Nephron progenitor cell (in vitro differentiated cells): ENCODE data around the gene ANXA2.

Experiments used
- DNase-seq: peaks from one replicate; pipeline ENCODE4 v3.0.0; 2021
- H3K27ac Mint-ChIP-seq: 2 replicates; pipeline ENCODE4 v1.8.0; 2021; ENCODE audit warnings: mild to moderate bottlenecking, moderate library complexity, mixed read lengths
- H3K27me3 Mint-ChIP-seq: 2 replicates; pipeline ENCODE4 v1.8.0; 2021; ENCODE audit warnings: mild to moderate bottlenecking, low read depth, mixed read lengths; ENCODE audit not compliant: poor library complexity
- H3K36me3 Mint-ChIP-seq: 2 replicates; pipeline ENCODE4 v1.8.0; 2021; ENCODE audit warnings: low read depth, mixed read lengths
- H3K4me1 Mint-ChIP-seq: 2 replicates; pipeline ENCODE4 v1.8.0; 2021; ENCODE audit warnings: mixed read lengths
- H3K4me3 Mint-ChIP-seq: 2 replicates; pipeline ENCODE4 v1.8.0; 2021; ENCODE audit warnings: mild to moderate bottlenecking, moderate library complexity, mixed read lengths
- H3K9me3 Mint-ChIP-seq: 2 replicates; pipeline ENCODE4 v1.8.0; 2021; ENCODE audit warnings: mild to moderate bottlenecking, moderate library complexity, mixed read lengths
- TF ChIP-seq, protein P1 (sequence below): fragments of 200-600 bp; sonication (generic); IDR thresholded peaks from 2 replicates; pipeline ENCODE4 v1.5.0; 2021; ENCODE audit warnings: antibody characterized with exemption

Gene ANXA2

DNA sequence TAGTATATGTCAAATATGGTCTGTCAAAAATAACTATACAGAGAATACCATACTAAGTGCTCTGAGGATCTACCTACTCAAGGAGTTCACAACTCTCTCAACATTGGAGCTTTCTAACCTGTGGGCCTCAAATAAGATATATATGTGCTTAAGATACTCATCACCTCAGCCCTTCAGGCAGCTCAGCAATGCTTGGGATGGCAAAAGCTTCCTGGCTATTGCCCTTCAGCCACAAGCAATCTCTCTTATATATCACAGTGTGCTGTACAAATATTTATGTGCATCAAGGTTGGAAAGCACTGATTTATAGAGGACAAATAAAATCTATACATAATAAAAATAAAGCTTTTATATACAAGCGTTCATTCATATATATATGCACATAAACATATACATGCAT lies 40.9 kb upstream of the ANXA2 start:
- TF ChIP-seq, protein P1, sequence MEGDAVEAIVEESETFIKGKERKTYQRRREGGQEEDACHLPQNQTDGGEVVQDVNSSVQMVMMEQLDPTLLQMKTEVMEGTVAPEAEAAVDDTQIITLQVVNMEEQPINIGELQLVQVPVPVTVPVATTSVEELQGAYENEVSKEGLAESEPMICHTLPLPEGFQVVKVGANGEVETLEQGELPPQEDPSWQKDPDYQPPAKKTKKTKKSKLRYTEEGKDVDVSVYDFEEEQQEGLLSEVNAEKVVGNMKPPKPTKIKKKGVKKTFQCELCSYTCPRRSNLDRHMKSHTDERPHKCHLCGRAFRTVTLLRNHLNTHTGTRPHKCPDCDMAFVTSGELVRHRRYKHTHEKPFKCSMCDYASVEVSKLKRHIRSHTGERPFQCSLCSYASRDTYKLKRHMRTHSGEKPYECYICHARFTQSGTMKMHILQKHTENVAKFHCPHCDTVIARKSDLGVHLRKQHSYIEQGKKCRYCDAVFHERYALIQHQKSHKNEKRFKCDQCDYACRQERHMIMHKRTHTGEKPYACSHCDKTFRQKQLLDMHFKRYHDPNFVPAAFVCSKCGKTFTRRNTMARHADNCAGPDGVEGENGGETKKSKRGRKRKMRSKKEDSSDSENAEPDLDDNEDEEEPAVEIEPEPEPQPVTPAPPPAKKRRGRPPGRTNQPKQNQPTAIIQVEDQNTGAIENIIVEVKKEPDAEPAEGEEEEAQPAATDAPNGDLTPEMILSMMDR, result no peak
- Mint-ChIP-seq H3K4me3 (no peak overlapping the region), H3K4me1 (no peaks in the 10 kb centered on the region), H3K27ac (no peak overlapping the region), H3K27me3 (no peaks in the 10 kb centered on the region), H3K36me3 (peaks cover 53% of the 10 kb centered on the region), H3K9me3 (no peaks in the 10 kb centered on the region)
- no peak for DNase-seq

DNA sequence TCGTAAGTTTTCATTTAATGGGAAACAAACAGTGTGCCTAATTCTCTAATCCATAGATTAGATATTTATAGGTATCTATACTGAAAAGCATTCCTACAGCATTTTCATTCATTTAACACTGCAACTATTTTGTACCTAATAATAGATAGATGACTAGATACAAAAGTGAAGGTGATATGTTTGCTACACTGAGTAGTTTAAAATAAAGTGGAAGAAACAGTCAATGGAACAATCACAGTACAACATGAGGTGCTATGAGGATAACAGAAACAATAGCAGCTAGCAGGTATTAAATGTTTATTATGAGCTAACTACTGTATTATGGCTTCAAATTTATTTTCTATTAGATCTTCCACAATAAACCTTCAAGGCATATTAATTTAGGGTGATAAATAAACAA lies 31.1 kb upstream of the ANXA2 start:
- no peak for DNase-seq
- peaks cover 50% of the 10 kb centered on the region for H3K36me3 Mint-ChIP-seq
- no peaks in the 10 kb centered on the region for H3K9me3 Mint-ChIP-seq
- no peaks in the 10 kb centered on the region for H3K27me3 Mint-ChIP-seq
- H3K4me1 Mint-ChIP-seq, result peaks cover 12% of the 10 kb centered on the region
- TF ChIP-seq, protein P1, result no peak
- no peak overlapping the region for H3K27ac Mint-ChIP-seq
- no peak overlapping the region for H3K4me3 Mint-ChIP-seq

DNA sequence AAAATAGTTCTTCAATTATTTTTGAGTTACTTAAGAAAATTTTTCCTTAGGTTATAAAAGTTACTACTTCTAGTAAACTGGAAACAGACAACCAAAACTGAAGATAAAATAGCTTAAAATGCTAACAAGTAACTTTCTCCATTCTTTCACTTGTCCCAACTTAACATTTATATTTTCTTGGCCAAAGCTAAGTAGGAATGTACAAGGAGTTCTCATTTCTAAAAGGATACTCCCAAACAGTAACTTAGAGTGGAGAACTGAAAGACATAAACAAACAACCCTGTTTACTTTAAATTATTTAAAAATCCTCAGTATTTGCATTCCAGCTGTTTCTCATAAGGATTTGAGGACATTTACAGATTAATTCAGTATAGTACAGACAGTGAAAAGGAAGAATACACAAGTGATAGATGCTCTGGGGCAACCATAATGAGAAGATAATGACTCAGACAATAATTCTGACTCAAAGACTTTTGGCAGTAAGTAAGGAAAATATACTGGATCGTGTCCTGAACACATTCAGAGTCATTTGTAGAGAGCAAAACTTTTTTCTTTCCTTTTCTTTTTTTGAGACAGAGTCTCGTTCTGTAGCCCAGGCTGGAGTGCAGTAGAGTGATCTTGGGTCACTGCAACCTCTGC lies 29.2 kb upstream of the ANXA2 start:
- no peaks in the 10 kb centered on the region for H3K9me3 Mint-ChIP-seq
- H3K27me3 Mint-ChIP-seq, result no peaks in the 10 kb centered on the region
- peaks cover 38% of the 10 kb centered on the region for H3K36me3 Mint-ChIP-seq
- no peak overlapping the region for H3K4me3 Mint-ChIP-seq
- TF ChIP-seq, protein P1, result no peak
- peaks cover 21% of the 10 kb centered on the region for H3K4me1 Mint-ChIP-seq
- H3K27ac Mint-ChIP-seq, result peak overlapping the region; percentile 43
- no peak for DNase-seq

DNA sequence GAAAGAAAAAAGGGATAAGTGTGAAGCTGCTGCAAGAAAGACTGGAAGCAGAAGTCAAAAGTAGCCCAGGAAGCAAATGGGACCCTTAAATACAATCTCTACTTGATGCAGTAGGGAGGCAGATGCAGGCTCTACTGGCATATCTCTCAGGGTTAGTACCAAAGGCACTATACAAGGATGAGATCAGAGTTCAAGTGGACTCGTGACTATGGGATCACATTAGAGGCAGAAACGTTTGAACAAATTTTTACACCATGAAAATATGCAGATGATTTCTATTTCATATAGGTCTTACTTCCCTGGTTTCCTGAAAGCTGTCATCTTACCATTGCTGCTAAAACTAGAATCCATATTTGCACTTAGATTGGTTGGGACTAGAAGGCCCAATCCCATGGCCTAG lies 27.7 kb upstream of the ANXA2 start:
- no peak overlapping the region for H3K4me3 Mint-ChIP-seq
- DNase-seq, result no peak
- peaks cover 28% of the 10 kb centered on the region for H3K36me3 Mint-ChIP-seq
- H3K9me3 Mint-ChIP-seq, result no peaks in the 10 kb centered on the region
- H3K4me1 Mint-ChIP-seq, result peaks cover 21% of the 10 kb centered on the region
- H3K27ac Mint-ChIP-seq, result peak overlapping the region; percentile 83
- H3K27me3 Mint-ChIP-seq, result no peaks in the 10 kb centered on the region
- TF ChIP-seq, protein P1, result no peak

DNA sequence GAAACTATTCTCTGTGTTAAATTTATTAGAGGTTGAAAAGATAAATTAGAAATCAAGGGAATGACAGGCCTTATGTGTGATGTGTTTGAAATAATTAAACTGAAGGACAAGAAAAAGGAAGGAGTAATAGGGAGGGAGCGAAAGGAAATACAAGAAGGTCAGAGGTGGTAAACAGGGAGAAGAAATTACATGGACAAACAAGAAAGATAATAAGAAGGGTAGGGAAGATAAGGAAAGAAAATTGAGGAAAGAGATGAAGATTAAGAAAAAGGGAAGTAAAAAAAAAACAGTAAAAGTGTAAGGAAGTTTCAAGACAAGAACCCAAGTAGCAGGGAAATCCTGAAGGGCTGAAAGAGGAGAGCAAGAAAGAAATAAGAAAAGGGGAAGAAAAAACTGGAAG lies 26.2 kb upstream of the ANXA2 start:
- Mint-ChIP-seq H3K9me3 (no peaks in the 10 kb centered on the region), H3K27ac (peak overlapping the region; percentile 78), H3K4me3 (no peak overlapping the region), H3K27me3 (no peaks in the 10 kb centered on the region), H3K4me1 (peaks cover 21% of the 10 kb centered on the region), H3K36me3 (peaks cover 34% of the 10 kb centered on the region)
- TF ChIP-seq, protein P1, result no peak
- no peak for DNase-seq

DNA sequence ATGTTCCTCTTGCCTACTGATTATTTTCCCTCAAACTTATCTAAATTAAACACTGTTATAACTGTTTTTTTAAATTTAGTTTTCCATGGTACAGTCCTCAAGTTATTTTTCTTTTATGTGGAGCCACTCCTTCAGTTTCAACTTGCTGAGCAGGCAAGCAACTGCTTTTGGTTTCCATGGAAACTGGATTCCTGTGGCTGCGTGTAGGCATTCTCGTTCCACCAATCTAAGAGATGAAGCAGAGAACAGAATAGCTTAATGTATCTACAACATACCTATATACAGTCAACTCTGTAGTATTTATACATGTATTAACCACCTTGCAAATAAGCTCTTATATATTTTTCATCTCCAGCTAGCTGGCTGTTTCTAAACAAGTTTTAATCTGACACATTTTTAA lies 25.8 kb upstream of the ANXA2 start:
- peak; percentile 31 for DNase-seq
- Mint-ChIP-seq H3K4me1 (peaks cover 21% of the 10 kb centered on the region), H3K4me3 (no peak overlapping the region), H3K9me3 (no peaks in the 10 kb centered on the region), H3K27ac (peak overlapping the region; percentile 78), H3K27me3 (no peaks in the 10 kb centered on the region), H3K36me3 (peaks cover 34% of the 10 kb centered on the region)
- TF ChIP-seq, protein P1, result no peak
